SK-N-SH treated with all-trans-retinoic acid at 6 μM for 48 hours (cell line): ENCODE data around the gene ADAM17.

Experiments used
- ATAC-seq: fragments of 200-7000 bp; cut with Tn5 transposase; 3 replicates; pipeline ENCODE4 v1.9.1; 2020; ENCODE audit warnings: mild to moderate bottlenecking, moderate library complexity
- ARNTL ChIP-seq: fragments of 450-650 bp; formaldehyde crosslinking; IDR thresholded peaks from 2 replicates; pipeline ENCODE4 v1.5.0; 2020; ENCODE audit warnings: low read depth, mild to moderate bottlenecking, moderate library complexity, borderline replicate concordance
- CREB5 ChIP-seq: fragments of 250-450 bp; sonication (Bioruptor Pico); IDR thresholded peaks from 2 replicates; pipeline ENCODE4 v1.5.1; 2020; ENCODE audit warnings: low read depth, mild to moderate bottlenecking, moderate library complexity
- CSDC2 ChIP-seq: fragments of 250-450 bp; sonication (Bioruptor Pico); IDR thresholded peaks from 2 replicates; pipeline ENCODE4 v1.5.0; 2020; ENCODE audit warnings: mild to moderate bottlenecking, moderate library complexity
- ESRRG ChIP-seq: fragments of 250-450 bp; sonication (Bioruptor Pico); IDR thresholded peaks from 2 replicates; pipeline ENCODE4 v1.6.1; 2021; ENCODE audit warnings: mild to moderate bottlenecking
- GLIS3 ChIP-seq: fragments of 250-450 bp; sonication (Bioruptor Pico); IDR thresholded peaks from 2 replicates; pipeline ENCODE4 v1.5.0; 2020; ENCODE audit warnings: mild to moderate bottlenecking, moderate library complexity
- ISL1 ChIP-seq: fragments of 250-450 bp; sonication (Bioruptor Pico); IDR thresholded peaks from 2 replicates; pipeline ENCODE4 v2.1.2; 2022; ENCODE audit warnings: mild to moderate bottlenecking, moderate library complexity
- PATZ1 ChIP-seq: fragments of 250-450 bp; sonication (Bioruptor Pico); IDR thresholded peaks from 2 replicates; pipeline ENCODE4 v1.8.0; 2020; ENCODE audit warnings: mild to moderate bottlenecking, moderate library complexity, borderline replicate concordance
- SNAI2 ChIP-seq: fragments of 250-450 bp; sonication (Bioruptor Pico); IDR thresholded peaks from 2 replicates; pipeline ENCODE4 v1.5.0; 2020; ENCODE audit warnings: mild to moderate bottlenecking, moderate library complexity
- ZFP3 ChIP-seq: fragments of 250-450 bp; sonication (Bioruptor Pico); IDR thresholded peaks from 2 replicates; pipeline ENCODE4 v1.5.0; 2020; ENCODE audit warnings: mild to moderate bottlenecking, moderate library complexity
- ZNF565 ChIP-seq: fragments of 450-650 bp; formaldehyde crosslinking; conservative IDR thresholded peaks from 2 replicates; pipeline ENCODE4 v1.5.0; 2020; ENCODE audit warnings: low read depth, mild to moderate bottlenecking, moderate library complexity
- TF ChIP-seq, protein P1 (sequence below): fragments of 250-450 bp; sonication (Bioruptor Pico); IDR thresholded peaks from 2 replicates; pipeline ENCODE4 v1.5.1; 2021; ENCODE audit warnings: mild to moderate bottlenecking, moderate library complexity
- TF ChIP-seq, protein P2 (sequence below): fragments of 250-450 bp; sonication (Bioruptor Pico); IDR thresholded peaks from 2 replicates; pipeline ENCODE4 v1.5.0; 2020; ENCODE audit warnings: mild to moderate bottlenecking, moderate library complexity
- TF ChIP-seq, protein P3 (sequence below): fragments of 250-450 bp; sonication (Bioruptor Pico); IDR thresholded peaks from 2 replicates; pipeline ENCODE4 v1.8.0; 2021; ENCODE audit warnings: low read depth, mild to moderate bottlenecking, moderate library complexity, borderline replicate concordance

Gene ADAM17

GRCh38 chr2:9573013-9573720 is 17.5 kb upstream of the ADAM17 start:
- TF ChIP-seq, protein P1, sequence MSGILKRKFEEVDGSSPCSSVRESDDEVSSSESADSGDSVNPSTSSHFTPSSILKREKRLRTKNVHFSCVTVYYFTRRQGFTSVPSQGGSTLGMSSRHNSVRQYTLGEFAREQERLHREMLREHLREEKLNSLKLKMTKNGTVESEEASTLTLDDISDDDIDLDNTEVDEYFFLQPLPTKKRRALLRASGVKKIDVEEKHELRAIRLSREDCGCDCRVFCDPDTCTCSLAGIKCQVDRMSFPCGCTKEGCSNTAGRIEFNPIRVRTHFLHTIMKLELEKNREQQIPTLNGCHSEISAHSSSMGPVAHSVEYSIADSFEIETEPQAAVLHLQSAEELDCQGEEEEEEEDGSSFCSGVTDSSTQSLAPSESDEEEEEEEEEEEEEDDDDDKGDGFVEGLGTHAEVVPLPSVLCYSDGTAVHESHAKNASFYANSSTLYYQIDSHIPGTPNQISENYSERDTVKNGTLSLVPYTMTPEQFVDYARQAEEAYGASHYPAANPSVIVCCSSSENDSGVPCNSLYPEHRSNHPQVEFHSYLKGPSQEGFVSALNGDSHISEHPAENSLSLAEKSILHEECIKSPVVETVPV (CRISPR knock-in tag): no peak
- no peak for TF ChIP-seq ESRRG (CRISPR knock-in tag)
- TF ChIP-seq ZFP3: no peak
- TF ChIP-seq PATZ1 (CRISPR knock-in tag): no peak
- TF ChIP-seq ZNF565 (CRISPR knock-in tag): no peak
- ATAC-seq: peak; percentile 21

- TF ChIP-seq ESRRG (CRISPR knock-in tag) (no peak), GLIS3 (no peak), CREB5 (CRISPR knock-in tag) (no peak), ARNTL (no peak), ISL1 (no peak), SNAI2 (no peak)
- TF ChIP-seq, protein P2, sequence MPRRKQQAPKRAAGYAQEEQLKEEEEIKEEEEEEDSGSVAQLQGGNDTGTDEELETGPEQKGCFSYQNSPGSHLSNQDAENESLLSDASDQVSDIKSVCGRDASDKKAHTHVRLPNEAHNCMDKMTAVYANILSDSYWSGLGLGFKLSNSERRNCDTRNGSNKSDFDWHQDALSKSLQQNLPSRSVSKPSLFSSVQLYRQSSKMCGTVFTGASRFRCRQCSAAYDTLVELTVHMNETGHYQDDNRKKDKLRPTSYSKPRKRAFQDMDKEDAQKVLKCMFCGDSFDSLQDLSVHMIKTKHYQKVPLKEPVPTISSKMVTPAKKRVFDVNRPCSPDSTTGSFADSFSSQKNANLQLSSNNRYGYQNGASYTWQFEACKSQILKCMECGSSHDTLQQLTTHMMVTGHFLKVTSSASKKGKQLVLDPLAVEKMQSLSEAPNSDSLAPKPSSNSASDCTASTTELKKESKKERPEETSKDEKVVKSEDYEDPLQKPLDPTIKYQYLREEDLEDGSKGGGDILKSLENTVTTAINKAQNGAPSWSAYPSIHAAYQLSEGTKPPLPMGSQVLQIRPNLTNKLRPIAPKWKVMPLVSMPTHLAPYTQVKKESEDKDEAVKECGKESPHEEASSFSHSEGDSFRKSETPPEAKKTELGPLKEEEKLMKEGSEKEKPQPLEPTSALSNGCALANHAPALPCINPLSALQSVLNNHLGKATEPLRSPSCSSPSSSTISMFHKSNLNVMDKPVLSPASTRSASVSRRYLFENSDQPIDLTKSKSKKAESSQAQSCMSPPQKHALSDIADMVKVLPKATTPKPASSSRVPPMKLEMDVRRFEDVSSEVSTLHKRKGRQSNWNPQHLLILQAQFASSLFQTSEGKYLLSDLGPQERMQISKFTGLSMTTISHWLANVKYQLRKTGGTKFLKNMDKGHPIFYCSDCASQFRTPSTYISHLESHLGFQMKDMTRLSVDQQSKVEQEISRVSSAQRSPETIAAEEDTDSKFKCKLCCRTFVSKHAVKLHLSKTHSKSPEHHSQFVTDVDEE (CRISPR knock-in tag): no peak
- TF ChIP-seq, protein P3, sequence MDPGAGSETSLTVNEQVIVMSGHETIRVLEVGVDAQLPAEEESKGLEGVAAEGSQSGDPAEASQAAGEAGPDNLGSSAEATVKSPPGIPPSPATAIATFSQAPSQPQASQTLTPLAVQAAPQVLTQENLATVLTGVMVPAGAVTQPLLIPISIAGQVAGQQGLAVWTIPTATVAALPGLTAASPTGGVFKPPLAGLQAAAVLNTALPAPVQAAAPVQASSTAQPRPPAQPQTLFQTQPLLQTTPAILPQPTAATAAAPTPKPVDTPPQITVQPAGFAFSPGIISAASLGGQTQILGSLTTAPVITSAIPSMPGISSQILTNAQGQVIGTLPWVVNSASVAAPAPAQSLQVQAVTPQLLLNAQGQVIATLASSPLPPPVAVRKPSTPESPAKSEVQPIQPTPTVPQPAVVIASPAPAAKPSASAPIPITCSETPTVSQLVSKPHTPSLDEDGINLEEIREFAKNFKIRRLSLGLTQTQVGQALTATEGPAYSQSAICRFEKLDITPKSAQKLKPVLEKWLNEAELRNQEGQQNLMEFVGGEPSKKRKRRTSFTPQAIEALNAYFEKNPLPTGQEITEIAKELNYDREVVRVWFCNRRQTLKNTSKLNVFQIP: no peak
Observed at GRCh38 chr2:9570182-9571060, 14.8 kb upstream of the ADAM17 start.

DNA sequence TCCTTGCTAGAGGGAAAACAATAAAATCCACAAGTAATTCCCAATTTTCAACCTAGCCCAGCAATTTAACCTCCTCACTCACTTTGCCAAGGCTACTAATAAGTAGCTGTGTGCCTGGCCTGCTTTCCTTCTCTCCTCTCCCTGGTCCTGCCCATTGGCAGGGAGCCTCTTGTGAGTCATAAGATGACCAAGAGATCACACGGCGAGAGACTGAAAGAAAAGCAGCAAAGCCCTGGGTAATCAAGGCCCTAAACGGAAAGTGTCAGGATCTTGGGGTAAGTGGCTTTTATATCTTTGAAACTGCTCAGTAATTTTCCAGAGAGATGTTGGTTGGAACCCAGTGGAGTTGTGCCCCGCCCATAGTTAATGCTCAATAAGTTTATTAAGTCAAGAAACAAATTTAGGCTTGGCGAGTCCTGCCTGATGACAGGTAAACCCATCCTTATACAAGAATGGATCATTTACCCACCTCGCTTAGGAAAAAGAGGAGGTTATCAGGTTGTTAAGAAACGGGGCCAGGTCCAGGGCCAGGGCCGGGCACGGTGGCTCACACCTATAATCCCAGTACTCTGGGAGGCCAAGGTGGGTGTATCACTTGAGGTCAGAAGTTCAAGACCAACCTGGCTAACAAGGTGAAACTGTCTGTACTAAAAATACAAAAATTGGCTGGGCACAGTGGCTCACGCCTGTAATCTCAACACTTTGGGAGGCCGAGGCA is 10.0 kb upstream of the ADAM17 start:
- peak; percentile 95 for TF ChIP-seq ZFP3
- TF ChIP-seq PATZ1 (CRISPR knock-in tag): no peak
- TF ChIP-seq, protein P3: 0 out of 2 replicates have a peak, but pooled peaks have one; percentile 5
- TF ChIP-seq ISL1: peak; percentile 53
- peak; percentile 61; the same call in 1 of the 2 replicates for TF ChIP-seq SNAI2
- TF ChIP-seq CSDC2 (CRISPR knock-in tag): peak; percentile 78; the same call in 1 of the 2 replicates
- peak; percentile 99 for ATAC-seq

More at GRCh38 chr2:9570182-9571060, 14.8 kb upstream of the ADAM17 start:
- ATAC-seq: peak; percentile 25
